GM12878 (cell line): Measurements from ENCODE around the gene SRPK2. TPM values are rescaled to one million over a fixed set of nuclear protein-coding genes. Genes with fewer than 3 reads are reported as not detected.

ENCODE experiments used
- CBX3 ChIP-seq: fragments of 200-600 bp; sonication (generic); IDR thresholded peaks from 2 replicates; pipeline ENCODE4 v1.6.1; 2016; ENCODE audit warnings: low read depth, borderline replicate concordance
- DPF2 ChIP-seq: fragments of 450-650 bp; IDR thresholded peaks from 2 replicates; pipeline ENCODE4 v1.6.1; 2017; ENCODE audit warnings: mild to moderate bottlenecking
- GATAD2B ChIP-seq: fragments of 450-650 bp; conservative IDR thresholded peaks from 2 replicates; pipeline ENCODE4 v1.6.1; 2017; ENCODE audit warnings: low read depth, mild to moderate bottlenecking, moderate library complexity
- MTA3 ChIP-seq: IDR thresholded peaks from 2 replicates; pipeline ENCODE4 v1.6.1; 2012; ENCODE audit warnings: low read length, inconsistent platforms, borderline replicate concordance
- NFIC ChIP-seq: IDR thresholded peaks from 2 replicates; pipeline ENCODE4 v1.6.1; 2012; ENCODE audit warnings: low read depth, mild to moderate bottlenecking, inconsistent platforms, low read length, moderate library complexity
- POU2F2 ChIP-seq: IDR thresholded peaks from 3 replicates; pipeline ENCODE4 v1.6.1; 2011; ENCODE audit warnings: low read depth, mild to moderate bottlenecking, low read length, borderline replicate concordance
- RCOR1 ChIP-seq: conservative IDR thresholded peaks from 2 replicates; pipeline ENCODE4 v1.6.1; 2012; ENCODE audit warnings: low read depth, low read length, improper control_type of control experiment
- RUNX3 ChIP-seq: IDR thresholded peaks from 2 replicates; pipeline ENCODE4 v1.6.1; 2012; ENCODE audit warnings: low read length, inconsistent platforms
- STAT1 ChIP-seq: fragments of 450-650 bp; conservative IDR thresholded peaks from 2 replicates; pipeline ENCODE4 v1.6.1; 2014; ENCODE audit warnings: antibody characterized with exemption, mild to moderate bottlenecking
- STAT3 ChIP-seq: IDR thresholded peaks from 2 replicates; pipeline ENCODE4 v1.6.1; 2011; ENCODE audit warnings: low read depth, low read length, improper control_type of control experiment
- TARDBP ChIP-seq: IDR thresholded peaks from 2 replicates; pipeline ENCODE4 v1.6.1; 2016; ENCODE audit warnings: borderline replicate concordance
- ZNF217 ChIP-seq: fragments of 450-650 bp; IDR thresholded peaks from 2 replicates; pipeline ENCODE4 v1.6.1; 2017; ENCODE audit warnings: antibody characterized with exemption, mild to moderate bottlenecking
- polyA plus RNA-seq, 11 experiments: library from polyadenylated mRNA; depleted of rRNA in 4 of 11; unstranded in 6 of 11; stranded (reverse) in 5 of 11; fragments of >200 nt; fragmentation: Nextera tagmentation in 4 of 11; fragmentation: Illumina TruSeq in 1 of 11; extraction: Ambion mirVana in 4 of 11; extraction: Trizol in 1 of 11; gene quantifications; 1 replicate in 1 of 11; 2 replicates in 10 of 11; pipeline versions ENCODE4 v1.2.1 to v1.2.3, GENCODE V29; 2011 to 2016; ENCODE audit warnings: inconsistent platforms in 2 of 11, missing spikeins in 2 of 11, low read depth in 1 of 11
- total RNA-seq, 4 experiments: library from RNA; depleted of rRNA in 3 of 4; stranded (reverse); fragments of >200 nt in 3 of 4; fragmentation: Illumina TruSeq in 1 of 4; extraction: Trizol in 1 of 4; gene quantifications; 2 replicates each; pipeline versions ENCODE4 v1.2.1 to v1.2.3, GENCODE V29; 2013 to 2021
- TF ChIP-seq, protein P1 (sequence below): IDR thresholded peaks from 2 replicates; pipeline ENCODE4 v1.6.1; 2011; ENCODE audit warnings: borderline replicate concordance, low read depth, mild to moderate bottlenecking, moderate library complexity, mixed read lengths, low read length; ENCODE audit not compliant: insufficient read depth; ENCODE audit errors: extremely low read length
- TF ChIP-seq, protein P2 (sequence below): fragments of 450-650 bp; IDR thresholded peaks from 2 replicates; pipeline ENCODE4 v1.6.1; 2018; ENCODE audit warnings: borderline replicate concordance, mild to moderate bottlenecking; ENCODE audit not compliant: partially characterized antibody
- TF ChIP-seq, protein P3 (sequence below): fragments of 450-650 bp; IDR thresholded peaks from 2 replicates; pipeline ENCODE4 v1.6.1; 2018; ENCODE audit warnings: mild to moderate bottlenecking, low read depth, moderate library complexity; ENCODE audit not compliant: partially characterized antibody
- TF ChIP-seq, protein P4 (sequence below): fragments of 450-650 bp; IDR thresholded peaks from 2 replicates; pipeline ENCODE4 v1.6.1; 2016; ENCODE audit warnings: mild to moderate bottlenecking
- TF ChIP-seq, protein P5 (sequence below): IDR thresholded peaks from 2 replicates; pipeline ENCODE4 v1.6.1; 2011; ENCODE audit warnings: low read depth, low read length, improper control_type of control experiment, borderline replicate concordance
- TF ChIP-seq, protein P6 (sequence below): fragments of 450-650 bp; formaldehyde crosslinking; IDR thresholded peaks from 2 replicates; pipeline ENCODE4 v1.5.0; 2022; ENCODE audit warnings: mild to moderate bottlenecking, missing genetic modification characterization

SRPK2 gene
- total and polyA plus RNA-seq, 10 of the 15 experiments (the other 5 are each of a cell fraction or from before 2014, with no cell fraction given) = 13.2 to 32.8 (median 24.5) TPM

DNA sequence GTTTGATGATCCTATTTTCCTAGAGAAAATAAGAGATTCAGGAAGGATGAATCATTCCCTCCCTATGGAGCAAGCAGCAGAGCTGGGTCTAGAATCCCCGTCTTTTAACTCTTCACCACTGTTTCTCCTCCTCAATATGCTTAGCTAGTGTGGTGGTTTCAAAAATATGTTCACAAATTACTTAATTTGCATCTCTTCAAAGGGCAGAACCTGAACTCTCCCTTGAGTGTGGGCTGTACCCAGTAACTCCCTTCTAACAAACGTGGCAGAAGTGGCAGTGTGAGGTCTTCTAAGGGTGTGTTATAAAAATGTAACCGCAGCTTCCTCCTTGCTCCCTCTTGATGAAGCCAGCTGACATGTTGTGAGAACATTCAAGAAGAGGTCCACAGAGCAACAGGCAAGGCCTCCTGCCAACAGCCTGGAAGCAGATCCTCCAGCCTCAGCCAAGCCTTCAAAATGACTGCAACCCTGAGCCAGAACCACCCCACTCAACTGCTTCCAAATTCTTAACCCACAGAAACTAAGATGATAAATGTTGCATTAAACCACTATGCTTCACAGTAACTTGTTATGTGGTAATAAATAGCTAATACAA lies 36.6 kb downstream of the SRPK2 start (continued):
- TF ChIP-seq NFIC (no peak; the same call in 1 of the 2 replicates), CBX3 (no peak), DPF2 (peak; percentile 83), RUNX3 (peak; percentile 94), STAT1 (no peak), GATAD2B (peak; percentile 73), POU2F2 (peak; percentile 80; the same call in 1 of the 3 replicates), MTA3 (no peak), RCOR1 (0 out of 2 replicates have a peak, but pooled peaks have one; percentile 23), STAT3 (no peak), ZNF217 (no peak), TARDBP (no peak)
- TF ChIP-seq, protein P1, sequence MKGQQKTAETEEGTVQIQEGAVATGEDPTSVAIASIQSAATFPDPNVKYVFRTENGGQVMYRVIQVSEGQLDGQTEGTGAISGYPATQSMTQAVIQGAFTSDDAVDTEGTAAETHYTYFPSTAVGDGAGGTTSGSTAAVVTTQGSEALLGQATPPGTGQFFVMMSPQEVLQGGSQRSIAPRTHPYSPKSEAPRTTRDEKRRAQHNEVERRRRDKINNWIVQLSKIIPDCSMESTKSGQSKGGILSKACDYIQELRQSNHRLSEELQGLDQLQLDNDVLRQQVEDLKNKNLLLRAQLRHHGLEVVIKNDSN = no peak
- TF ChIP-seq, protein P2, sequence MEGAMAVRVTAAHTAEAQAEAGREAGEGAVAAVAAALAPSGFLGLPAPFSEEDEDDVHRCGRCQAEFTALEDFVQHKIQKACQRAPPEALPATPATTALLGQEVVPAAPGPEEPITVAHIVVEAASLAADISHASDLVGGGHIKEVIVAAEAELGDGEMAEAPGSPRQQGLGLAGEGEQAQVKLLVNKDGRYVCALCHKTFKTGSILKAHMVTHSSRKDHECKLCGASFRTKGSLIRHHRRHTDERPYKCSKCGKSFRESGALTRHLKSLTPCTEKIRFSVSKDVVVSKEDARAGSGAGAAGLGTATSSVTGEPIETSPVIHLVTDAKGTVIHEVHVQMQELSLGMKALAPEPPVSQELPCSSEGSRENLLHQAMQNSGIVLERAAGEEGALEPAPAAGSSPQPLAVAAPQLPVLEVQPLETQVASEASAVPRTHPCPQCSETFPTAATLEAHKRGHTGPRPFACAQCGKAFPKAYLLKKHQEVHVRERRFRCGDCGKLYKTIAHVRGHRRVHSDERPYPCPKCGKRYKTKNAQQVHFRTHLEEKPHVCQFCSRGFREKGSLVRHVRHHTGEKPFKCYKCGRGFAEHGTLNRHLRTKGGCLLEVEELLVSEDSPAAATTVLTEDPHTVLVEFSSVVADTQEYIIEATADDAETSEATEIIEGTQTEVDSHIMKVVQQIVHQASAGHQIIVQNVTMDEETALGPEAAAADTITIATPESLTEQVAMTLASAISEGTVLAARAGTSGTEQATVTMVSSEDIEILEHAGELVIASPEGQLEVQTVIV = no peak
- TF ChIP-seq, protein P3, sequence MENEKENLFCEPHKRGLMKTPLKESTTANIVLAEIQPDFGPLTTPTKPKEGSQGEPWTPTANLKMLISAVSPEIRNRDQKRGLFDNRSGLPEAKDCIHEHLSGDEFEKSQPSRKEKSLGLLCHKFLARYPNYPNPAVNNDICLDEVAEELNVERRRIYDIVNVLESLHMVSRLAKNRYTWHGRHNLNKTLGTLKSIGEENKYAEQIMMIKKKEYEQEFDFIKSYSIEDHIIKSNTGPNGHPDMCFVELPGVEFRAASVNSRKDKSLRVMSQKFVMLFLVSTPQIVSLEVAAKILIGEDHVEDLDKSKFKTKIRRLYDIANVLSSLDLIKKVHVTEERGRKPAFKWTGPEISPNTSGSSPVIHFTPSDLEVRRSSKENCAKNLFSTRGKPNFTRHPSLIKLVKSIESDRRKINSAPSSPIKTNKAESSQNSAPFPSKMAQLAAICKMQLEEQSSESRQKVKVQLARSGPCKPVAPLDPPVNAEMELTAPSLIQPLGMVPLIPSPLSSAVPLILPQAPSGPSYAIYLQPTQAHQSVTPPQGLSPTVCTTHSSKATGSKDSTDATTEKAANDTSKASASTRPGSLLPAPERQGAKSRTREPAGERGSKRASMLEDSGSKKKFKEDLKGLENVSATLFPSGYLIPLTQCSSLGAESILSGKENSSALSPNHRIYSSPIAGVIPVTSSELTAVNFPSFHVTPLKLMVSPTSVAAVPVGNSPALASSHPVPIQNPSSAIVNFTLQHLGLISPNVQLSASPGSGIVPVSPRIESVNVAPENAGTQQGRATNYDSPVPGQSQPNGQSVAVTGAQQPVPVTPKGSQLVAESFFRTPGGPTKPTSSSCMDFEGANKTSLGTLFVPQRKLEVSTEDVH = no peak
- TF ChIP-seq, protein P4, sequence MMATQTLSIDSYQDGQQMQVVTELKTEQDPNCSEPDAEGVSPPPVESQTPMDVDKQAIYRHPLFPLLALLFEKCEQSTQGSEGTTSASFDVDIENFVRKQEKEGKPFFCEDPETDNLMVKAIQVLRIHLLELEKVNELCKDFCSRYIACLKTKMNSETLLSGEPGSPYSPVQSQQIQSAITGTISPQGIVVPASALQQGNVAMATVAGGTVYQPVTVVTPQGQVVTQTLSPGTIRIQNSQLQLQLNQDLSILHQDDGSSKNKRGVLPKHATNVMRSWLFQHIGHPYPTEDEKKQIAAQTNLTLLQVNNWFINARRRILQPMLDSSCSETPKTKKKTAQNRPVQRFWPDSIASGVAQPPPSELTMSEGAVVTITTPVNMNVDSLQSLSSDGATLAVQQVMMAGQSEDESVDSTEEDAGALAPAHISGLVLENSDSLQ = peak; percentile 91
- TF ChIP-seq, protein P5, sequence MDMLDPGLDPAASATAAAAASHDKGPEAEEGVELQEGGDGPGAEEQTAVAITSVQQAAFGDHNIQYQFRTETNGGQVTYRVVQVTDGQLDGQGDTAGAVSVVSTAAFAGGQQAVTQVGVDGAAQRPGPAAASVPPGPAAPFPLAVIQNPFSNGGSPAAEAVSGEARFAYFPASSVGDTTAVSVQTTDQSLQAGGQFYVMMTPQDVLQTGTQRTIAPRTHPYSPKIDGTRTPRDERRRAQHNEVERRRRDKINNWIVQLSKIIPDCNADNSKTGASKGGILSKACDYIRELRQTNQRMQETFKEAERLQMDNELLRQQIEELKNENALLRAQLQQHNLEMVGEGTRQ = no peak; the same call in 1 of the 2 replicates
- TF ChIP-seq, protein P6, sequence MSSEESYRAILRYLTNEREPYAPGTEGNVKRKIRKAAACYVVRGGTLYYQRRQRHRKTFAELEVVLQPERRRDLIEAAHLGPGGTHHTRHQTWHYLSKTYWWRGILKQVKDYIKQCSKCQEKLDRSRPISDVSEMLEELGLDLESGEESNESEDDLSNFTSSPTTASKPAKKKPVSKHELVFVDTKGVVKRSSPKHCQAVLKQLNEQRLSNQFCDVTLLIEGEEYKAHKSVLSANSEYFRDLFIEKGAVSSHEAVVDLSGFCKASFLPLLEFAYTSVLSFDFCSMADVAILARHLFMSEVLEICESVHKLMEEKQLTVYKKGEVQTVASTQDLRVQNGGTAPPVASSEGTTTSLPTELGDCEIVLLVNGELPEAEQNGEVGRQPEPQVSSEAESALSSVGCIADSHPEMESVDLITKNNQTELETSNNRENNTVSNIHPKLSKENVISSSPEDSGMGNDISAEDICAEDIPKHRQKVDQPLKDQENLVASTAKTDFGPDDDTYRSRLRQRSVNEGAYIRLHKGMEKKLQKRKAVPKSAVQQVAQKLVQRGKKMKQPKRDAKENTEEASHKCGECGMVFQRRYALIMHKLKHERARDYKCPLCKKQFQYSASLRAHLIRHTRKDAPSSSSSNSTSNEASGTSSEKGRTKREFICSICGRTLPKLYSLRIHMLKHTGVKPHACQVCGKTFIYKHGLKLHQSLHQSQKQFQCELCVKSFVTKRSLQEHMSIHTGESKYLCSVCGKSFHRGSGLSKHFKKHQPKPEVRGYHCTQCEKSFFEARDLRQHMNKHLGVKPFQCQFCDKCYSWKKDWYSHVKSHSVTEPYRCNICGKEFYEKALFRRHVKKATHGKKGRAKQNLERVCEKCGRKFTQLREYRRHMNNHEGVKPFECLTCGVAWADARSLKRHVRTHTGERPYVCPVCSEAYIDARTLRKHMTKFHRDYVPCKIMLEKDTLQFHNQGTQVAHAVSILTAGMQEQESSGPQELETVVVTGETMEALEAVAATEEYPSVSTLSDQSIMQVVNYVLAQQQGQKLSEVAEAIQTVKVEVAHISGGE (CRISPR knock-in tag) = no peak
